Endothelial cell of umbilical vein (primary cell): Measurements from ENCODE around the gene KRTAP5-1.

Experiments
- CTCF ChIP-seq, 2 donors: IDR thresholded peaks; 1 replicate in 1 of 2; 2 replicates in 1 of 2; pipeline ENCODE4 v1.5.1; 2011; ENCODE audit warnings: low read length in 2 of 2, mild to moderate bottlenecking in 2 of 2, moderate library complexity in 2 of 2, control low read depth in 1 of 2, inconsistent platforms in 1 of 2, low read depth in 1 of 2; ENCODE audit not compliant: insufficient read depth in 1 of 2; ENCODE audit errors: extremely low read depth in 1 of 2
- EZH2 ChIP-seq: IDR thresholded peaks from 2 replicates; pipeline ENCODE4 v1.6.1; 2012; ENCODE audit warnings: borderline replicate concordance, low read depth, mild to moderate bottlenecking, moderate library complexity, low read length, inconsistent platforms; ENCODE audit not compliant: severe bottlenecking
- FOS ChIP-seq: IDR thresholded peaks from 2 replicates; pipeline ENCODE4 v1.6.1; 2011; ENCODE audit warnings: mild to moderate bottlenecking, low read length, moderate library complexity, borderline replicate concordance; ENCODE audit not compliant: insufficient read depth
- GATA2 ChIP-seq: IDR thresholded peaks from 2 replicates; pipeline ENCODE4 v1.7.0; 2011; ENCODE audit warnings: low read depth, mild to moderate bottlenecking, moderate library complexity, mixed read lengths, low read length; ENCODE audit not compliant: insufficient read length, insufficient read depth
- JUN ChIP-seq: IDR thresholded peaks from 2 replicates; pipeline ENCODE4 v1.6.1; 2011; ENCODE audit warnings: borderline replicate concordance, low read depth; ENCODE audit not compliant: insufficient read length, insufficient read depth
- MYC ChIP-seq: IDR thresholded peaks from one replicate; pipeline ENCODE4 v1.6.1; 2011; ENCODE audit warnings: mild to moderate bottlenecking, low read depth, low read length
- POLR2A ChIP-seq: IDR thresholded peaks from 2 replicates; pipeline ENCODE4 v1.6.1; 2012; ENCODE audit warnings: low read depth, mild to moderate bottlenecking, control low read depth, low read length
- POLR2AphosphoS5 ChIP-seq: IDR thresholded peaks from 2 replicates; pipeline ENCODE4 v1.6.1; 2012; ENCODE audit warnings: low read depth, mild to moderate bottlenecking, control low read depth, low read length, moderate library complexity; ENCODE audit not compliant: insufficient read depth
- TF ChIP-seq, protein P1 (sequence below): IDR thresholded peaks from 2 replicates; pipeline ENCODE4 v1.6.1; 2011; ENCODE audit not compliant: insufficient read depth, insufficient read length

DNA sequence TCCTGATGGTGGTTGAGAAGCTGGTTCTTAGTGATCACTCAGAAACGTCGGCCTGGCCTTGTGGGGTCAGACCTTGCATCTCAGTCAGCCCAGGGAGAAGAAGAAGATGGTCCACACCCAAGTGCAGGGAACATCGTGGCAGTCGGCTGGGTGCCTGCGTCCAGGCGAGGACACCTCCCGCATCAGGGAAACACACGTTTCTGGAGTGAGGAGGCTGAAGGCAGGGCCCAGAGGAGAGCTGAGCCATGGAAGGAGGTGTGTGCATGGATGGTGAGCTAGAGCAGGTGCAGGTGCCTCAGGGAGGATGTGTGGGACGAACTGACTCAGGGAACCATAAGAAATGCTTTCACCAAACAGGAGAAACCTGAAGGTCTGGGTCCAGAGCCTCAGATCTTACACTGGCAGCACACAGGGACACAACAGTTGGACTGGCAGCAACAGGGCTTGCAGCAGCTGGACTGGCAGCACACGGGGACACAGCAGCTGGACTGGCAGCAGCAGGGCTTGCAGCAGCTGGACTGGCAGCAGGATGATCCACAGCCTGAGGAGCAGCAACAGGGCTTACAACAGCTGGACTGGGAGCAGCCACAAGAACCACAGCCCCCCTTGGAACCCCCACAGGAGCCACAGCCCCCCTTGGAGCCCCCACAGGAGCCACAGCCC is 12.4 kb upstream of the KRTAP5-1 start:
- TF ChIP-seq CTCF (IDR thresholded peaks at IDR 0.05; ENCODE audit: extremely low read depth in 1 of 2, insufficient read depth in 1 of 2, low read depth in 1 of 2, low read length in 2 of 2) (no peak), POLR2A (no peak), POLR2AphosphoS5 (no peak), EZH2 (no peak), GATA2 (no peak), JUN (no peak), FOS (no peak), MYC (no peak)
- TF ChIP-seq, protein P1, sequence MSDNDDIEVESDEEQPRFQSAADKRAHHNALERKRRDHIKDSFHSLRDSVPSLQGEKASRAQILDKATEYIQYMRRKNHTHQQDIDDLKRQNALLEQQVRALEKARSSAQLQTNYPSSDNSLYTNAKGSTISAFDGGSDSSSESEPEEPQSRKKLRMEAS, result no peak
